Measurements from ENCODE around the gene STARD3NL. TPM values are rescaled to one million over a fixed set of nuclear protein-coding genes. Genes with fewer than 3 reads are reported as not detected.

Gene STARD3NL
- total RNA-seq, 1 donor from 2014 or later, result 36.9 TPM

DNA sequence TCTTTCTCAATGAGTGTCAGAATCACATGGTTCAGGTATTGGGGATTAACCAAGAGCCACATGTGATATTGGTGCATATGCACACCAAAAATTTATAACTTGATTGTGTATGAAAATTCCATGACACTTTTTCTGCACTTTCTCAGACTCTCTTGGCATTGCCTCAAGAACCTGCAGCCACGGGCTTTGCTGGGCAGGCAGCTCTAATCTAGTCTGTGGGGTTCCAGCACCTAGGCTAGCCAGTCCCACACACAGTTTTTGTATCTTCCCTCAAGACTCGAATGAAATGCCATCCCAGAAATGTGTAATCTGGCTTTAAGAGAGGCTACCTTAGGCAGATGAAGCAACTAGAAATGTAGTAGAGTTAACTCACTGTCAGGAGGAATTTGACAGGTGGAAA lies 21.7 kb downstream of the STARD3NL start:
- no peaks in the 10 kb centered on the region for H3K27me3 Mint-ChIP-seq (ENCODE audit: low read depth)
- no peak for DNase-seq (ENCODE audit: low spot score in 2 of 2, unreplicated experiment in 2 of 2)
- H3K4me3 Mint-ChIP-seq, result no peak overlapping the region
- peaks cover 29% of the 10 kb centered on the region for H3K4me1 Mint-ChIP-seq
- peaks cover 18% of the 10 kb centered on the region for H3K36me3 Mint-ChIP-seq
- H3K9me3 Mint-ChIP-seq, result peaks cover 10% of the 10 kb centered on the region
- TF ChIP-seq, protein P1, sequence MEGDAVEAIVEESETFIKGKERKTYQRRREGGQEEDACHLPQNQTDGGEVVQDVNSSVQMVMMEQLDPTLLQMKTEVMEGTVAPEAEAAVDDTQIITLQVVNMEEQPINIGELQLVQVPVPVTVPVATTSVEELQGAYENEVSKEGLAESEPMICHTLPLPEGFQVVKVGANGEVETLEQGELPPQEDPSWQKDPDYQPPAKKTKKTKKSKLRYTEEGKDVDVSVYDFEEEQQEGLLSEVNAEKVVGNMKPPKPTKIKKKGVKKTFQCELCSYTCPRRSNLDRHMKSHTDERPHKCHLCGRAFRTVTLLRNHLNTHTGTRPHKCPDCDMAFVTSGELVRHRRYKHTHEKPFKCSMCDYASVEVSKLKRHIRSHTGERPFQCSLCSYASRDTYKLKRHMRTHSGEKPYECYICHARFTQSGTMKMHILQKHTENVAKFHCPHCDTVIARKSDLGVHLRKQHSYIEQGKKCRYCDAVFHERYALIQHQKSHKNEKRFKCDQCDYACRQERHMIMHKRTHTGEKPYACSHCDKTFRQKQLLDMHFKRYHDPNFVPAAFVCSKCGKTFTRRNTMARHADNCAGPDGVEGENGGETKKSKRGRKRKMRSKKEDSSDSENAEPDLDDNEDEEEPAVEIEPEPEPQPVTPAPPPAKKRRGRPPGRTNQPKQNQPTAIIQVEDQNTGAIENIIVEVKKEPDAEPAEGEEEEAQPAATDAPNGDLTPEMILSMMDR (IDR thresholded peaks at IDR 0.05; ENCODE audit: unreplicated experiment), result no peak
- H3K27ac Mint-ChIP-seq, result no peak overlapping the region

DNA sequence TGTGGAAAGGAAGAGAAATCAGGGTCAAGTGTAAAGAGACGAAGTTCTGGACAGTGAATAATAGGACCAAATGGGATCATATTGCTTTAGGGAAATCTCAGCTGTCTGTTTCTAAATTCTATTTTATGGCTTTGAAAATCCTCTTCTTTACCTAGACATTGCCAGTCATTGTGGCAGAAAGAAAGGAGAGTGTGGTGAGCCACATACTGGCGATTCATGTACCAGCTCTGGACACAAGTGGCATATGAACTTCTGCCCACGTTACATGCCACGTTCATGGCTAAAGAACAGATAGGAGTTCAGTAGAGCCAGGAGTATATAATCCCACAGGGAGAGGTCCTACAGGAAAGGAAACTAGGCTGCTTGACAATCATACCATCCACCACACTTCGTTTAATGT lies 28.0 kb downstream of the STARD3NL start:
- peaks cover 28% of the 10 kb centered on the region for H3K36me3 Mint-ChIP-seq
- TF ChIP-seq, protein P1 (IDR thresholded peaks at IDR 0.05; ENCODE audit: unreplicated experiment), result no peak
- H3K27ac Mint-ChIP-seq, result no peak overlapping the region
- H3K4me1 Mint-ChIP-seq, result peaks cover under 1% of the 10 kb centered on the region
- peaks cover 10% of the 10 kb centered on the region for H3K9me3 Mint-ChIP-seq
- H3K27me3 Mint-ChIP-seq (ENCODE audit: low read depth), result no peaks in the 10 kb centered on the region
- H3K4me3 Mint-ChIP-seq, result no peak overlapping the region
- DNase-seq (ENCODE audit: low spot score in 2 of 2, unreplicated experiment in 2 of 2), result no peak

DNA sequence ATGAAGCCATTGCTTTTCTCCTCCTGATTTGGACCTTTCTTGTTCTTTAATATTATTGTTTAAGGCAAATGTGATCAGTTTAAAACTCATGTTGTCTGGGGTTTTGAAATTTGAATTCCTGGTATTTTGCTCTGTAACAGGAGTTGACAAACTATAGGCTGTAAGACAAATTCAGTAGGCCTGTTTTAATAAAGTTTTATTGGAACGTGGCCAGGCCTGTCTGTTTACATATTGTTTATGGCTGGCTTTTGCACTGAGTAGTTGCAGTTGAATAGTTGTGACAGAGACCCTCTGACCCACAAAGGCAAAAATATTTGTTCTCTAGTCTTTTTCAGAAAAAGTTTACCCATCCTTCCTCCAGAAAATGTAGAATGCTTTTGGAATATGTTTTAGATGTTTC lies 29.8 kb downstream of the STARD3NL start:
- H3K9me3 Mint-ChIP-seq, result peaks cover 6% of the 10 kb centered on the region
- H3K36me3 Mint-ChIP-seq, result peaks cover 25% of the 10 kb centered on the region
- H3K27me3 Mint-ChIP-seq (ENCODE audit: low read depth), result no peaks in the 10 kb centered on the region
- H3K4me1 Mint-ChIP-seq, result peaks cover 4% of the 10 kb centered on the region
- TF ChIP-seq, protein P1 (IDR thresholded peaks at IDR 0.05; ENCODE audit: unreplicated experiment), result no peak
- no peak for DNase-seq (ENCODE audit: low spot score in 2 of 2, unreplicated experiment in 2 of 2)
- H3K27ac Mint-ChIP-seq, result no peak overlapping the region
- H3K4me3 Mint-ChIP-seq, result no peak overlapping the region

DNA sequence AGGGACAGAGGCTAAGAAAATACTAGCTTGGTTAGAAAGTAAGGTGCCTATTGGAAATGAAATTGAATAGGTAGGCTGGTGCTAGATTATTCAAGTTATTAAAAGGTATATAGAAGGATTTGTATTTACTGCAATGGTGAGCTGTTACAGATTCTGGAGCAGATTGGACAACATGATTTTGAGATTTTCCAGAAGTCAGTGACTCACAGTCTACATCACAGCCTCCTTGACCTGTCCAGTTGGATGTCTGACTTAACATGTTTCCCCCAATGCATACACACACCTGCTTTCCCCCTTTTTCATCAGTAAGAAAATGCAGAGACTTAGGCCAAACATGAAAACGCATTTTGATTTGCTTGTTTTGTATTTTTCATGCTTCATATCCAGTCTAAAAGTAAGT lies 33.4 kb downstream of the STARD3NL start:
- no peak overlapping the region for H3K27ac Mint-ChIP-seq
- no peaks in the 10 kb centered on the region for H3K27me3 Mint-ChIP-seq (ENCODE audit: low read depth)
- peaks cover 12% of the 10 kb centered on the region for H3K36me3 Mint-ChIP-seq
- H3K4me1 Mint-ChIP-seq, result peaks cover 11% of the 10 kb centered on the region
- TF ChIP-seq, protein P1 (IDR thresholded peaks at IDR 0.05; ENCODE audit: unreplicated experiment), result no peak
- H3K9me3 Mint-ChIP-seq, result no peaks in the 10 kb centered on the region
- DNase-seq (ENCODE audit: low spot score in 2 of 2, unreplicated experiment in 2 of 2), result no peak
- H3K4me3 Mint-ChIP-seq, result no peak overlapping the region

DNA sequence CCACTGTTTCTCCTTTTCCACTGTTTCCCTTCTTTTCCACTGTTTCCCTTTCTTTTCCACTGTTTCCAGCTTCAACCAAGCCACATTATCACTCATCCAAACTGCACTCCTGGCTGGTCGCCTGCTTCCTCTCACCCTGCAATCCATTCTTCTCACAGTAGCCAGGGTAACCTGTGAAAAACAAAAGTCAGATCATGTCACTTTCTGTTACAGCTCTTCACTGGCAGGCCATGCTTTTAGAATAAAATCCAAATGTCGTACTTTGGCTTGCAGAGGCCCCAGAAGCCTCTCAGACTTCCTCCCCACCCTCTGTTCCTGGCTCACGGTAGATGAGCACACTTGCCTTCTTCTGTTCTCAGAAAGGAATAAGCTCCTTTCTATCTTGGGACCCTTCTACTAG lies 33.9 kb downstream of the STARD3NL start:
- Mint-ChIP-seq H3K27ac (peak overlapping the region; percentile 27), H3K36me3 (peaks cover 12% of the 10 kb centered on the region), H3K9me3 (no peaks in the 10 kb centered on the region), H3K27me3 (ENCODE audit: low read depth) (no peaks in the 10 kb centered on the region), H3K4me1 (peaks cover 11% of the 10 kb centered on the region), H3K4me3 (no peak overlapping the region)
- TF ChIP-seq, protein P1 (IDR thresholded peaks at IDR 0.05; ENCODE audit: unreplicated experiment), result no peak
- DNase-seq (ENCODE audit: low spot score in 2 of 2, unreplicated experiment in 2 of 2), result no peak

DNA sequence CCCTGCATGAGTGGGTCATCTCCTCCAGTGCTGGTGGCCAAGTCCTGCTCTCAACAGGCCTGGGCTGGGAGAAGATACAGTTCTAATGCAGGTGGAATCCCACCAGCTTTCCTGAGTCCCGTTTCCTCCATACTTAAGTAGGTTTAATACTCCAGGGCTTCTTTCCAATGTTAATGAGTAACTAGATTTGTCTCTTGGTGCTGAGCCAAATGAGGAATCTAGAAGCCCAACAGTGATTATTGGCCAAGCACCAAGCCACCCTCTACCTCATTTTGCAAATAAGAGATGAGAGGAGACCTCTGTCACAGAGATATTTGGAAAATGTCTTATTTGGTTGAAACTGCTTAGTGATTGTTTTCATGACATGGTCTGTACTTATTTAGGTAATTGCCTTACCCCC lies 37.1 kb downstream of the STARD3NL start:
- no peaks in the 10 kb centered on the region for H3K9me3 Mint-ChIP-seq
- H3K27me3 Mint-ChIP-seq (ENCODE audit: low read depth), result no peaks in the 10 kb centered on the region
- TF ChIP-seq, protein P1 (IDR thresholded peaks at IDR 0.05; ENCODE audit: unreplicated experiment), result no peak
- H3K27ac Mint-ChIP-seq, result peak overlapping the region; percentile 78
- H3K4me1 Mint-ChIP-seq, result peaks cover 11% of the 10 kb centered on the region
- H3K4me3 Mint-ChIP-seq, result no peak overlapping the region
- no peak for DNase-seq (ENCODE audit: low spot score in 2 of 2, unreplicated experiment in 2 of 2)
- peaks cover 16% of the 10 kb centered on the region for H3K36me3 Mint-ChIP-seq

All from mesothelial cell of epicardium (in vitro differentiated cells).